GM12864 (cell line): ENCODE measurements around the gene STAMBPL1.

Experiments used
- DNase-seq: peaks from one replicate; pipeline ENCODE4 v3.0.0-alpha.2; 2011; ENCODE audit warnings: low read depth
- H3K4me3 ChIP-seq: 2 replicates; pipeline ENCODE4 v1.5.1; 2011; ENCODE audit warnings: mild to moderate bottlenecking, low read depth, low read length, control low read depth
- CTCF ChIP-seq: IDR thresholded peaks from 2 replicates; pipeline ENCODE4 v1.5.1; 2011; ENCODE audit warnings: low read depth, mild to moderate bottlenecking, moderate library complexity, low read length, control low read depth, inconsistent platforms; ENCODE audit errors: missing control alignments

Gene STAMBPL1

GRCh38 chr10:88953662-88954061, 73.6 kb downstream of the STAMBPL1 start:
- DNase-seq, result no peak
- no peak for TF ChIP-seq CTCF
- no peak overlapping the region for H3K4me3 ChIP-seq

GRCh38 chr10:88954458-88955083, 74.5 kb downstream of the STAMBPL1 start:
- no peak overlapping the region for H3K4me3 ChIP-seq
- DNase-seq, result no peak
- TF ChIP-seq CTCF, result no peak

- no peak for TF ChIP-seq CTCF
- no peak for DNase-seq
- no peak overlapping the region for H3K4me3 ChIP-seq
Measured at GRCh38 chr10:88957381-88957780, 77.3 kb downstream of the STAMBPL1 start.

- H3K4me3 ChIP-seq, result no peak overlapping the region
- no peak for TF ChIP-seq CTCF
- DNase-seq, result no peak
Measured at GRCh38 chr10:88958721-88959120, 78.7 kb downstream of the STAMBPL1 start.

- H3K4me3 ChIP-seq, result no peak overlapping the region
- TF ChIP-seq CTCF, result no peak
- no peak for DNase-seq
Measured at GRCh38 chr10:88960802-88961201, 80.8 kb downstream of the STAMBPL1 start.

- no peak overlapping the region for H3K4me3 ChIP-seq
- no peak for DNase-seq
- no peak for TF ChIP-seq CTCF
Measured at GRCh38 chr10:88961266-88961665, 81.2 kb downstream of the STAMBPL1 start.

- H3K4me3 ChIP-seq, result no peak overlapping the region
- no peak for TF ChIP-seq CTCF
- DNase-seq, result no peak
Measured at GRCh38 chr10:88962336-88962735, 82.3 kb downstream of the STAMBPL1 start.
